HepG2 (cell line): ENCODE data around the gene FAM219A. TPM values are rescaled to one million over a fixed set of nuclear protein-coding genes. Genes with fewer than 3 reads are reported as not detected.
A peak's percentile ranks its signal among the peaks of the same experiment; 100 is the strongest.

Source experiments
- DPF2 ChIP-seq: sonication (generic); formaldehyde crosslinking; IDR thresholded peaks from 2 replicates; pipeline ENCODE4 v1.4.0; 2020; ENCODE audit warnings: mild to moderate bottlenecking, low read depth, missing genetic modification reagents, borderline replicate concordance
- HOXA3 ChIP-seq: sonication (generic); formaldehyde crosslinking; IDR thresholded peaks from 2 replicates; pipeline ENCODE4 v1.5.0; 2020; ENCODE audit warnings: missing genetic modification reagents
- MAZ ChIP-seq, 2 experiments: sonication (generic) in 1 of 2; formaldehyde crosslinking in 1 of 2; IDR thresholded peaks; 2 replicates each; pipeline versions ENCODE4 v1.5.0 to v1.6.1; 2012 to 2020; ENCODE audit warnings: low read depth in 2 of 2, mild to moderate bottlenecking in 2 of 2, borderline replicate concordance in 1 of 2, improper control_type of control experiment in 1 of 2, low read length in 1 of 2, missing genetic modification reagents in 1 of 2, moderate library complexity in 1 of 2
- MIER2 ChIP-seq: IDR thresholded peaks from 2 replicates; pipeline ENCODE4 v1.6.1; 2016; ENCODE audit warnings: missing biosample characterization, missing genetic modification reagents
- RCOR2 ChIP-seq: IDR thresholded peaks from 2 replicates; pipeline ENCODE4 v1.6.1; 2016; ENCODE audit warnings: missing biosample characterization, missing genetic modification reagents
- RXRB ChIP-seq: IDR thresholded peaks from 2 replicates; pipeline ENCODE4 v1.6.1; 2016; ENCODE audit warnings: borderline replicate concordance, missing genetic modification reagents, missing compliant biosample characterization
- SUZ12 ChIP-seq: fragments of 150-350 bp; IDR thresholded peaks from 2 replicates; pipeline ENCODE4 v1.6.1; 2014; ENCODE audit warnings: low read depth, low read length
- THAP8 ChIP-seq: sonication (generic); formaldehyde crosslinking; IDR thresholded peaks from 2 replicates; pipeline ENCODE4 v1.5.1; 2020; ENCODE audit warnings: missing genetic modification reagents, mild to moderate bottlenecking, borderline replicate concordance
- ZNF160 ChIP-seq: sonication (generic); formaldehyde crosslinking; IDR thresholded peaks from 2 replicates; pipeline ENCODE4 v1.8.0; 2022; ENCODE audit warnings: mild to moderate bottlenecking, inconsistent platforms, missing genetic modification reagents
- ZNF260 ChIP-seq: sonication (generic); formaldehyde crosslinking; IDR thresholded peaks from 2 replicates; pipeline ENCODE4 v1.4.0; 2020; ENCODE audit warnings: missing genetic modification reagents, low read depth, mild to moderate bottlenecking, borderline replicate concordance
- ZNF33B ChIP-seq: sonication (generic); formaldehyde crosslinking; IDR thresholded peaks from 2 replicates; pipeline ENCODE4 v1.5.1; 2020; ENCODE audit warnings: mild to moderate bottlenecking, missing genetic modification reagents
- ZNF460 ChIP-seq: sonication (generic); formaldehyde crosslinking; IDR thresholded peaks from 2 replicates; pipeline ENCODE4 v1.5.1; 2020; ENCODE audit warnings: missing genetic modification reagents, mild to moderate bottlenecking, borderline replicate concordance
- ZNF503 ChIP-seq: sonication (generic); formaldehyde crosslinking; IDR thresholded peaks from 2 replicates; pipeline ENCODE4 v1.4.0; 2020; ENCODE audit warnings: missing genetic modification reagents
- ZNF556 ChIP-seq: sonication (generic); formaldehyde crosslinking; IDR thresholded peaks from 2 replicates; pipeline ENCODE4 v1.4.0; 2020; ENCODE audit warnings: mild to moderate bottlenecking, missing genetic modification reagents, borderline replicate concordance
- ZNF572 ChIP-seq: sonication (generic); formaldehyde crosslinking; IDR thresholded peaks from 2 replicates; pipeline ENCODE4 v1.5.1; 2020; ENCODE audit warnings: mild to moderate bottlenecking, missing genetic modification reagents
- ZNF577 ChIP-seq: sonication (generic); formaldehyde crosslinking; IDR thresholded peaks from 2 replicates; pipeline ENCODE4 v1.4.0; 2020; ENCODE audit warnings: mild to moderate bottlenecking, low read depth, missing genetic modification reagents, borderline replicate concordance
- ZNF749 ChIP-seq: sonication (generic); formaldehyde crosslinking; IDR thresholded peaks from 2 replicates; pipeline ENCODE4 v1.8.0; 2022; ENCODE audit warnings: mild to moderate bottlenecking, missing genetic modification reagents, moderate library complexity, borderline replicate concordance
- ZSCAN5A ChIP-seq: sonication (generic); formaldehyde crosslinking; IDR thresholded peaks from 2 replicates; pipeline ENCODE4 v1.8.0; 2022; ENCODE audit warnings: mild to moderate bottlenecking, missing genetic modification reagents, borderline replicate concordance
- polyA plus RNA-seq, 8 experiments: library from polyadenylated mRNA; depleted of rRNA in 3 of 8; stranded (reverse) in 7 of 8; unstranded in 1 of 8; fragments of >200 nt; fragmentation: Illumina TruSeq in 4 of 8; extraction: Trizol in 4 of 8; gene quantifications; 2 replicates each; pipeline versions ENCODE4 v1.2.1 to v1.2.3, GENCODE V29; 2011 to 2016; ENCODE audit warnings: low read depth in 4 of 8, missing spikeins in 1 of 8, mixed read lengths in 1 of 8; ENCODE audit not compliant: insufficient read depth in 1 of 8
- total RNA-seq, 5 experiments: library from RNA; depleted of rRNA; stranded (reverse); fragments of >200 nt; fragmentation: Illumina TruSeq; extraction: Trizol; gene quantifications; 2 replicates each; pipeline ENCODE4 v1.2.3, GENCODE V29; 2016; ENCODE audit warnings: low read depth in 1 of 5
- TF ChIP-seq, protein P1 (sequence below): sonication (generic); formaldehyde crosslinking; IDR thresholded peaks from 2 replicates; pipeline ENCODE4 v1.5.0; 2020; ENCODE audit warnings: mild to moderate bottlenecking, missing genetic modification reagents
- TF ChIP-seq, protein P2 (sequence below): IDR thresholded peaks from 2 replicates; pipeline ENCODE4 v1.6.1; 2016; ENCODE audit warnings: missing compliant biosample characterization, missing genetic modification reagents, borderline replicate concordance

The FAM219A gene
- total and polyA plus RNA-seq, 2 of the 13 experiments (the other 11 are each of a cell fraction or from before 2014, with no cell fraction given), result 3.9 to 6.4 TPM

DNA sequence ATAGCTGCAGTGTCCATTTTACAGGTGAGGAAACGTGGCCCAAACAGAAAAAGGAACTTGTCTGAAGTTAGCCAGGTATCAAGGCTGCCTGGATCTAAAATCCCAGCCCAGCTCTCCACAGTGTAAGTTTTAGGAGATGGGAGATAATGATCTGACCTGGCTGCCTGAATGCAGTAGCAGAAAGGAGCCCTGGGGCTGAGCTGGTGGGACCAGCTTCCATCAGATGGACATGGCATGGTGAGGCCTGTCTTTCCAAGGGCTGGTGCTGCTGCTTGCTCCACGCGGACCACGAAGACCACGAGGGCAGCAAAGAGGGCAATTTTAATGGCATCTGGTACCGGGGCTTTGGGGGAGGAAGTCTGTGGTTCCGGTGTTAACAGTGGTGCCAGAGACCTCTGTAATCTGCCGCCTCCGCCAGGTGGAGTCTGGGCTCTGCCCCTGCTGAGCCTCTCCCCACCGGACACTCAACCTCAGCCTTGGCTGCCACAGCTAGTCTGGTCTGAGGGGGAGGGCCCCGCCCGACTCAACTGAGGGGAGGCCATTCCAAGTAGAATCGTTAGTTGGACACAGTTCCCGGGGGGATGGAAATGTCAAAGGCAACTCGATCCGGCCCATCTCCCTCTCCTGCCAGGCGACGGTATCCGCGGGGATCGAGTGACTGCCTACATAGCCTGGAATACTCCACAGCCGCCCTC lies 82.3 kb downstream of the FAM219A start (continued):
- TF ChIP-seq, protein P1, sequence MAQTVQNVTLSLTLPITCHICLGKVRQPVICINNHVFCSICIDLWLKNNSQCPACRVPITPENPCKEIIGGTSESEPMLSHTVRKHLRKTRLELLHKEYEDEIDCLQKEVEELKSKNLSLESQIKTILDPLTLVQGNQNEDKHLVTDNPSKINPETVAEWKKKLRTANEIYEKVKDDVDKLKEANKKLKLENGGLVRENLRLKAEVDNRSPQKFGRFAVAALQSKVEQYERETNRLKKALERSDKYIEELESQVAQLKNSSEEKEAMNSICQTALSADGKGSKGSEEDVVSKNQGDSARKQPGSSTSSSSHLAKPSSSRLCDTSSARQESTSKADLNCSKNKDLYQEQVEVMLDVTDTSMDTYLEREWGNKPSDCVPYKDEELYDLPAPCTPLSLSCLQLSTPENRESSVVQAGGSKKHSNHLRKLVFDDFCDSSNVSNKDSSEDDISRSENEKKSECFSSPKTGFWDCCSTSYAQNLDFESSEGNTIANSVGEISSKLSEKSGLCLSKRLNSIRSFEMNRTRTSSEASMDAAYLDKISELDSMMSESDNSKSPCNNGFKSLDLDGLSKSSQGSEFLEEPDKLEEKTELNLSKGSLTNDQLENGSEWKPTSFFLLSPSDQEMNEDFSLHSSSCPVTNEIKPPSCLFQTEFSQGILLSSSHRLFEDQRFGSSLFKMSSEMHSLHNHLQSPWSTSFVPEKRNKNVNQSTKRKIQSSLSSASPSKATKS (CRISPR knock-in tag), result no peak
- TF ChIP-seq THAP8 (CRISPR knock-in tag), result no peak; the same call in 1 of the 2 replicates
- TF ChIP-seq, protein P2, sequence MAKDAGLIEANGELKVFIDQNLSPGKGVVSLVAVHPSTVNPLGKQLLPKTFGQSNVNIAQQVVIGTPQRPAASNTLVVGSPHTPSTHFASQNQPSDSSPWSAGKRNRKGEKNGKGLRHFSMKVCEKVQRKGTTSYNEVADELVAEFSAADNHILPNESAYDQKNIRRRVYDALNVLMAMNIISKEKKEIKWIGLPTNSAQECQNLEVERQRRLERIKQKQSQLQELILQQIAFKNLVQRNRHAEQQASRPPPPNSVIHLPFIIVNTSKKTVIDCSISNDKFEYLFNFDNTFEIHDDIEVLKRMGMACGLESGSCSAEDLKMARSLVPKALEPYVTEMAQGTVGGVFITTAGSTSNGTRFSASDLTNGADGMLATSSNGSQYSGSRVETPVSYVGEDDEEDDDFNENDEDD (CRISPR knock-in tag), result no peak
- TF ChIP-seq ZNF577, result no peak
- TF ChIP-seq ZNF556, result no peak
- TF ChIP-seq ZNF503, result no peak
- no peak for TF ChIP-seq ZNF572 (CRISPR knock-in tag)
- TF ChIP-seq ZNF160 (CRISPR knock-in tag), result no peak
- no peak for TF ChIP-seq ZNF33B (CRISPR knock-in tag)
- no peak for TF ChIP-seq ZNF260
- no peak for TF ChIP-seq ZNF460 (CRISPR knock-in tag)
- TF ChIP-seq MIER2, result no peak
- TF ChIP-seq HOXA3, result peak; percentile 37; the same call in 1 of the 2 replicates
- TF ChIP-seq SUZ12, result no peak
- no peak for TF ChIP-seq RXRB (CRISPR knock-in tag)
- TF ChIP-seq MAZ (IDR thresholded peaks at IDR 0.05; ENCODE audit: borderline replicate concordance, low read depth, low read length), result no peak
- no peak for TF ChIP-seq MAZ (CRISPR knock-in tag; IDR thresholded peaks at IDR 0.05; ENCODE audit: low read depth)
- TF ChIP-seq DPF2 (CRISPR knock-in tag), result no peak
- TF ChIP-seq RCOR2, result no peak
- no peak for TF ChIP-seq ZNF749
- TF ChIP-seq ZSCAN5A, result no peak
